CD4-positive, alpha-beta T cell treated with Interleukin-15 for 1 hour (primary cell): ENCODE measurements around the gene NPHS1.
"Not testable (repeated sequence)": the region's sequence is repeated elsewhere in the genome, so short reads cannot be mapped to it uniquely, and the experiment has no call there.

Source experiments
- DNase-seq: peaks from one replicate; pipeline ENCODE4 v3.0.0-alpha.2; 2020

NPHS1 gene

DNA sequence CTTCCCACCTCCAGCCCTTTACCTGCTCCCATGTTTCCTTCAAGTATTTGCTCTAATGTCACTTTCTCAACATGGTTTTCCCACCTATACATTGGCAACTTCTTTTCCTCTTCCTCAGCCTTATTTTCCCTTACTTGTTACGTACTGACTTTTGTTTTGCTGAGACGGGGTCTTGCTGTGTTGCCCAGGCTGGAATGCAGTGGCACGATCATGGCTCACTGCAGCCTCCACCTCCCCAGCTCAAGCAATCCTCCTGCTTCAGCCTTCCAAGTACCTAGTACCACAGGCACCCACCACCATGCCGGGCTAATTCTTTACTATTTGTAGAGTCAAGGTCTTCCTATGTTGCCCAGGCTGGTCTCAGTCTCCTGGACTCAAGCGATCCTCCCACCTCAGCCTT, 44.7 kb downstream of the NPHS1 start:
- DNase-seq = no peak

GRCh38 chr19:35806597-35806996, 45.7 kb downstream of the NPHS1 start:
- DNase-seq = no peak

- no peak for DNase-seq
Observed at GRCh38 chr19:35805526-35806102, 46.7 kb downstream of the NPHS1 start.

GRCh38 chr19:35801828-35802227, 50.5 kb downstream of the NPHS1 start:
- no peak for DNase-seq

GRCh38 chr19:35797663-35798062, 54.6 kb downstream of the NPHS1 start:
- DNase-seq = no peak

DNA sequence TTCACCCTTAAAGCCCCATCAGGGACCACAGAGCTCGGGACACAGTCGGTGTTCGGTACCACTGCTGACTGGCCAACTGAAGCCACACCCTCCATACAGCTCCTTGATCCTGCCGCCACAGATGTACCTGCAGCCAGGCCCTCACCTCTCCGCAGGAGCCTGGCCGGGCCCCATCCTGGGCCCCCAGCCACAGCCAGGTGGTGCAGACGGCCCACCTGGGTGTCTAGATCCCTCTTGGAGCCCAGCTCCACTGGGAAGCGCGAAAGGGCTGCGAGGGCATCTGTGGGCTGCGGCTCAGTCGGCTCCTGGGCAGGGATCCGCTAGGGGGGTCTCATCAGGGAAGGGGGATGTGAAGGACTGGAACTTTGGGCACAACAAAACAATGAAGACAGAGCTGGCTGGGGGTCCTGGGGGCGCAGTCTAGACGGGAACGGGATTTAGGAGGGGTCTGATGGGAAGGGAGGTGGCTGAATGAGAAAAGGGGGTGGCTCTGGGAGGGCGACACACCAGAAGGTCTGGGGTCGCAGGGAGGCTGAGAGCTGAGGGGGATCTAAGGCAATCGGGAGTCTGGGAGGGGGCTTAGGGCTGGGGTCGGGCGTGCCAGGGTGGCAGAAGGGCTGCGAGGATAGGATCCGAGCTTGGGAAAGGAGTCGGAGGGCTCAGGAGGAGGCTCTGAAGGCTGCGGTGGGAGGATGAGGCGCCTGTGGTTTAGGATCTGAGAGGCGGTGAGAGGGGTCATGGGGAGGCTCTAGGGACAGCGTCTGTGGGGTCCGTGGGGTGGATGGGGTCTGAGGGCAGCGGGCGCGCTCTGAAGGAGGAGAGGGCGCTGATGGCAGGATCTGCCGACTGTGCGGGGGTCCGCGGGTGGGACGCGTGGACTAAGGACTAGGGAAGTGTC, 55.4 kb downstream of the NPHS1 start:
- no peak for DNase-seq

DNA sequence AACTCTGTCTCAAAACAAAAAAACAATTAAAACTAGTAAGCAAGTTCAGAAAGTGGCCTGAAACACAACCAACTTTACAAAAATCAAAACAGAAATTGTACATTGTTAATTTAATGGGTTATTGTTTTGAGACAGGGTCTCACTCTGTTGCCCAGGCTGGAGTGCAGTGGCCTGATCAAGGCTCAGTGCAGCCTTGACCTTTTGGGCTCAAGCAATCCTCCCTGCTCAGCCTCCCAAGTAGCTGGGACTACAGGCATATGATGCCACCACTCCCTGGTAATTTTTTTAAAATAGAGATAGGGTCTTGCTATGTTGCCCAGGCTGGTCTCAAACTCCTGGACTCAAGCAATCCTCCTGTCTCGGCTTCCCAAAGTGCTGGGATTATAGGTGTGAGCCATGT, 56.7 kb downstream of the NPHS1 start:
- not testable (repeated sequence) for DNase-seq

DNA sequence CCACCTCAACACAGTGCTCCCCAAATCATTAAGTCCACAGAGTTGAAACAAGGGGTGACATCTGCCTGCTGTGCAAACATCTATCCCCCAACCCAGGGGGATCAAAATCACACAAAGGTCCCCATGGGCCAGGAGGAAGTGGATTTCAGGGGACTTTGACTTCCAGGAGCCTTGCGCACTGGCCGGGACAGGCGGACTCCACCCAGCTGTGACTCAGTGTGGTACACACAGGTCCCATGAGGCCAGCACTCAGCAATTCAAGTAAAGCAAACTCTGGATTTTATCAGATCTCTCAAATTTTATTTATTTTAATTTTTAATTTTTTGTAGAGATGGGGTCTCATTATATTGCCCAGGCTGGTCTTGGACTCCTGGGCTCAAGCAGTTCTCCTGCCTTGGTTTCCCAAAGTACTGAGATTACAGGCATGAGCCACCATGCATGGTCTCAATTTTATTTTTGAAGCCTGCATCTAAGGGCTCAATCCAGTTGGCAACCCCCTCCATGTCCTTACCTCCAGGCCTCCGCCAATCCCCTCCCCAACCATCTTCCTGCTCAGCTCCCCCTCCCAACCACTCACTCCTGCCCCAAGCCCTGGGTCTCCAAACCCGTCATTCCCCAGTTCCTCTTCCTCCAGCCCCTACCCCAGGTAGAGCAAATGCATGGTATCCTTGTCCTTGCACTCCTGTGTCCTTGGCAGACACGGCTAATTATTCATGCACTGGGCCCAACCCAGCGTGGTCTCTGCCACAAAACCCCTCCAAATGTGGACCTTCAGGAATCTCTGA, 58.7 kb downstream of the NPHS1 start:
- DNase-seq = no peak

GRCh38 chr19:35792888-35793287, 59.4 kb downstream of the NPHS1 start:
- DNase-seq = no peak

DNA sequence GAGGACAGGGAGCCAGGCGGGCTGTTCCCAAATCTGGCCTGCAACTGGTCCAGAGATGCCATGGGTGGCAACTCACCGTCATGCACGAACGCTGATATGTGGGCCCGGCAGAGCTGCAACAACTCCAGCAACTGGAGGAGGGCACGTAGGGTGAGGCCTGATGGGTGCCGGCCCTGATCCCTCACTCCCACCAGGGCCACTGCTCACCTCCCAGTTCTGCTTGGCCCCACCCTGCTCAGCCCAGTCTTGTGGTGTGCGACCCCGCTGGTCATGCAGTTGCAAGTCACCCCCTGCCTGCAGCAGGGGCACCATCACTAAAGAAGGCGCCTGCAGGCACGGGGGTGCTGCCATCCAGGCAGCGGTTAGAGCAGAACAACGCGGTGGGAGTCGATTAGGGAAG, 60.0 kb downstream of the NPHS1 start:
- no peak for DNase-seq

GRCh38 chr19:35791814-35792279, 60.5 kb downstream of the NPHS1 start:
- DNase-seq = no peak

DNA sequence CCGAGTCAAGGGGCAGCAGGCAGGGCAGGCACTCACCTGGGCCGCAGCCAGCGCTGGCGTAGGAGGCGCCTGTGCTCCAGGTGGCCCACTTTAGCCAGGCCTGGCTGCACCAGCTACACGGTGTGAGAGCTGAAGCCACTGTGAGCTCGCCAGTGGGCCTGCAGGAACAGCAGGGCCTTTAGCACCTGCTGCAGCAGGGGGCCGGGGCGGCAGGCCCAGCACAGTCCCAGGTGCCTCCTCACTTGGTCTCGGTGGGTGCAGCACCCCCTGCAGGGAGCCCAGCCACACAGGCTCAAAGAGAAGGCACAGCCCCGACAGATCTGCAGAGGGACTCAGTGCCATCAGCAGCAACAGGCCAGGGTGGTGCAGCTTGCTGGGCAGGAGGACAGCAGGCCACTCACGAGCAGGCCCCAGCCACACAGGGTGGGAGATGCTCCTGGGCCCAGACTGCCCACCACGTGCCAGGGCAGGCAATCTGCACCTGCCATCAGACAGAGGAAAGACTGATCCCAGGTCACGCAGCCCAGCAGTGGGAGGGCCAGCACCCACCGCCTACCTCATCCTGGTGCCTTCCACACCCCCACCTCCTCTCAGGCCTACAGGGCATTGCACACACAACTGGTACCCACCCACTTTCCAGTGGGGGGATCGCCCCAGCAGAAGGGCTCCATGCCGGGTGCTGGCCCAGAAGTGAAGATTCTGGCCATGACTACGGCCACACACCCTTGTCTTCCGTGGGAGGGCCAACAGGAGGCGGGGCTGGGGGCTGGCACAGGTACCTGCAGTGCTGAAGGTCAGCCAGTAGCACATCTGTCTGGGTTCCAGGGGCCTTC, 61.1 kb downstream of the NPHS1 start:
- DNase-seq = no peak

DNA sequence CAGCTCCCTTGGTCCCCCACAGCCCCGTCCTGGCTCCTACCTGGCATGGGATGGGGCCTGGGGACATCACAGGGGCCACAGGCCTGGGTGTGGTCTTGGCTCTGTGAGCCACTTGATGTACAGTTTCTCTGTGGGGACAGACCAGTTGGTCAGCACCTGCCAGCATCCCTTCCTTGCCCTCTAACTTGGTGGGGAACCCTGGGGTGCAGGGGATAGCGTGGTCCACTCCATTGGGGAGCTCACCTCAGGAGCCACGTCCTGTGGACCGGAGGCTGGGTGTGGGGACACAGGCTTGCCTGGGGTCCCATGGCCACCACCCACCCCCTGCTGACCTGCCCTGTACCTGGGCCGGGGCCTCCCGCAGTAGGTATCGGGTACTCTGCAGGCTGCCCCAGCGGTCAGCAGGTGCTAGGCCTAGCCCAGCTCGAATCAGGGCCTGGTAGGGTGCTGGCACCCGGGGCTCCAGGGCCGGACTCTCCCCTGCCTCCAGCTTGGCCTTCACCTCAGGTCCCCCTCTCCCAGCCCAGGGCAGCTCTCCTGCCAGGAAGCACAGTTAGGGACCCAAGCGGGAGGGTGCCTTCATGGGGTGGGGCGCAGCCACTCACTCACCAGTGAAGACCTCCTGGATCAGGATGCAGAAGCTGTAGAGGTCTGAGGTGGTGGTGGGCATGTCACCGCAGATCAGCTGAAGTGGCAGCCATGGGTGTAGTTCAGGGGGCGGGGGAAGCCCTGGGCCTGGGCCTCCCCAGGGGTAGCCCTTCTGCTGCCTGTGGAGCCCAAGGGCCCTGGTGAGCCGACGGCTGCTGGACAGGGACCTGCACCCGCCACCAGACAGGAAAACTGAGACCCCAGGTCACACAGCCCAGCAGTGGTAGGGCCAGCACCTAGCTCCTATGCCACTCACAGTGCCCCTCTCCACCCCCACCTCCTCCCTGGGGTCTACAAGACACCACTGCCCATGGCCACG, 62.0 kb downstream of the NPHS1 start:
- no peak for DNase-seq

GRCh38 chr19:35789195-35789977, 62.9 kb downstream of the NPHS1 start:
- no peak for DNase-seq

DNA sequence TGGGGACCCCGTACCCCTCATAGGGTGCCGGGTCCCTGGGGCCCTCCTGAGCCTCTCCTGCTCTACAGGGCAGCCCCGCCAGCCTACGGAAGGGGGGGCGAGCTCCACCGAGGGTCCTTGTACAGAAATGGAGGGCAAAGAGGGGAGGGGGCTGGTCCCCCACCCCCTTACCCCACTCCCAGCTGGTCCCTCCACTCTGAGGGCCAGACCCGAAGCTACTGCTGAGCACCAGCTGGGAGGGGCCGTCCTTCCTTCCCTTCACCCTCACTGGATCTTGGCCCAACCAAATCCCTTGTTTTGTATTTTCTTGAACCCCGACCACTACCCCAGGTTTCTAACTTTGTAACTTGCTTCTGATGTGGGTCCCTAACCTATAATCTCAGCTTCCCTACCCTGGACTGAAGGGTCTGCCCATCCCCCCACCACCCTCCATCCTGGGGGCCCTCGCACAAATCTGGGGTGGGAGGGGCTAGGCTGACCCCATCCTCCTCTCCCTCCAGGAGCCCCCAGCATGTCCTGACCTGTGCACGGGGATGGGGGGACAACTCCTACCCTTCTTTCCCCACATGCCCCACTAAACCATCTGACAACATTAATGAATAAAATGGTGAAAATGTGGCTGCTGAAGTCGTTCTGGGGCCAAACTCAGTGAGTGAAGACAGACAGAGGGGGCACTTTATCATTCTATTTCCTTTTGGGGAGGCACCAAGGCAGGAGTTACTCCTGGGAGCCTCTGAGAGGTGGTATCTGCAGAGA, 63.9 kb downstream of the NPHS1 start:
- no peak for DNase-seq

DNA sequence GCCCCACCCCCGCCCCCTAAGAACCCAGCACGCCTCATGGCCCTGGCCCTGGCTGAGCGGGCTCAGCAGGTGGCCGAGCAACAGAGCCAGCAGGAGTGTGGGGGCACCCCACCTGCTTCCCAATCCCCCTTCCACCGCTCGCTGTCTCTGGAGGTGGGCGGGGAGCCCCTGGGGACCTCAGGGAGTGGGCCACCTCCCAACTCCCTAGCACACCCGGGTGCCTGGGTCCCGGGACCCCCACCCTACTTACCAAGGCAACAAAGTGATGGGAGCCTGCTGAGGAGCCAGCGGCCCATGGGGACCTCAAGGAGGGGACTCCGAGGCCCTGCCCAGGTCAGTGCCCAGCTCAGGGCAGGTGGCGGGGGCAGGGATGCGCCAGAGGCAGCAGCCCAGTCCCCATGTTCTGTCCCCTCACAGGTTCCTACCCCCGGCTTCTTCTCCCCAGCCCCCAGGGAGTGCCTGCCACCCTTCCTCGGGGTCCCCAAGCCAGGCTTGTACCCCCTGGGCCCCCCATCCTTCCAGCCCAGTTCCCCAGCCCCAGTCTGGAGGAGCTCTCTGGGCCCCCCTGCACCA, 65.0 kb downstream of the NPHS1 start:
- no peak for DNase-seq

GRCh38 chr19:35786299-35787160, 65.8 kb downstream of the NPHS1 start:
- DNase-seq = no peak

DNA sequence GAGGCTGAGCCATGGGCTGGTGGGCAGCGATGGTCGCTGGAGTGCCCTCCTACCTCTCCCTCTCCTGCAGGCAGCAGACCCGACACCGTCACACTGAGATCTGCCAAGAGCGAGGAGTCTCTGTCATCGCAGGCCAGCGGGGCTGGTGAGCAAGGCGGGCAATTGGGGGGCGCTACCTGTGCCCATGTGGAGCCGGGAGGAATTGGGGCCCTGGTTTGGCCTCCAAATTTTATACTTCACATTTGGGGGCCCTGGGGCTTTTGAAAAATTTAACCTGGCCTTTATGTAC, 67.0 kb downstream of the NPHS1 start:
- DNase-seq = no peak
